ENCODE measurements around the gene FRS2. TPM values are rescaled to one million over a fixed set of nuclear protein-coding genes. Genes with fewer than 3 reads are reported as not detected.

Gene FRS2
- total and polyA plus RNA-seq, 10 of the 15 experiments (the other 5 are each of a cell fraction or from before 2014, with no cell fraction given): 1.1 to 13.1 (median 5.9) TPM

DNA sequence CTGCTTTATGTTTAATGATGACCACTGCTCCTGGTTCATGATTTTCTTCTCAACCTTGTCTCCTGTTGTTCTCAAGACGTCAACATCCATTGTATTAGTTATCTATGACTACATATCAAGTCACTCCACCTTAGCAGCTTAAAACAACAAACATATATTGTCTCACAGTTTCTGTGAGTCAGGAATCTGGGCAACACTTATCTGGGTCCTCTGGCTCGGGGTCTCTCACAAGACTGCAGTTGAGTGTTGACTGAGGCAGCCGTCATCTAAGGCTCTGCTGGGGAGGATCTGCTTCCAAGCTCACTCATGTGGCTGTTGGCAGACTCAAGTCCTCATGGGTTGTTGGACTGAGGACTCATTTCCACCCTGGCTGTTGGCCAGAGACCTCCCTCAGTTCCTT is 27.3 kb upstream of the FRS2 start (continued):
- TF ChIP-seq, protein P1, sequence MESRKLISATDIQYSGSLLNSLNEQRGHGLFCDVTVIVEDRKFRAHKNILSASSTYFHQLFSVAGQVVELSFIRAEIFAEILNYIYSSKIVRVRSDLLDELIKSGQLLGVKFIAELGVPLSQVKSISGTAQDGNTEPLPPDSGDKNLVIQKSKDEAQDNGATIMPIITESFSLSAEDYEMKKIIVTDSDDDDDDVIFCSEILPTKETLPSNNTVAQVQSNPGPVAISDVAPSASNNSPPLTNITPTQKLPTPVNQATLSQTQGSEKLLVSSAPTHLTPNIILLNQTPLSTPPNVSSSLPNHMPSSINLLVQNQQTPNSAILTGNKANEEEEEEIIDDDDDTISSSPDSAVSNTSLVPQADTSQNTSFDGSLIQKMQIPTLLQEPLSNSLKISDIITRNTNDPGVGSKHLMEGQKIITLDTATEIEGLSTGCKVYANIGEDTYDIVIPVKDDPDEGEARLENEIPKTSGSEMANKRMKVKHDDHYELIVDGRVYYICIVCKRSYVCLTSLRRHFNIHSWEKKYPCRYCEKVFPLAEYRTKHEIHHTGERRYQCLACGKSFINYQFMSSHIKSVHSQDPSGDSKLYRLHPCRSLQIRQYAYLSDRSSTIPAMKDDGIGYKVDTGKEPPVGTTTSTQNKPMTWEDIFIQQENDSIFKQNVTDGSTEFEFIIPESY (IDR thresholded peaks at IDR 0.05): no peak
- no peak for TF ChIP-seq SREBF1 (IDR thresholded peaks at IDR 0.05; ENCODE audit: low read length)
- no peak for TF ChIP-seq NFIC (IDR thresholded peaks at IDR 0.05; ENCODE audit: low read depth, low read length)
- TF ChIP-seq, protein P2, sequence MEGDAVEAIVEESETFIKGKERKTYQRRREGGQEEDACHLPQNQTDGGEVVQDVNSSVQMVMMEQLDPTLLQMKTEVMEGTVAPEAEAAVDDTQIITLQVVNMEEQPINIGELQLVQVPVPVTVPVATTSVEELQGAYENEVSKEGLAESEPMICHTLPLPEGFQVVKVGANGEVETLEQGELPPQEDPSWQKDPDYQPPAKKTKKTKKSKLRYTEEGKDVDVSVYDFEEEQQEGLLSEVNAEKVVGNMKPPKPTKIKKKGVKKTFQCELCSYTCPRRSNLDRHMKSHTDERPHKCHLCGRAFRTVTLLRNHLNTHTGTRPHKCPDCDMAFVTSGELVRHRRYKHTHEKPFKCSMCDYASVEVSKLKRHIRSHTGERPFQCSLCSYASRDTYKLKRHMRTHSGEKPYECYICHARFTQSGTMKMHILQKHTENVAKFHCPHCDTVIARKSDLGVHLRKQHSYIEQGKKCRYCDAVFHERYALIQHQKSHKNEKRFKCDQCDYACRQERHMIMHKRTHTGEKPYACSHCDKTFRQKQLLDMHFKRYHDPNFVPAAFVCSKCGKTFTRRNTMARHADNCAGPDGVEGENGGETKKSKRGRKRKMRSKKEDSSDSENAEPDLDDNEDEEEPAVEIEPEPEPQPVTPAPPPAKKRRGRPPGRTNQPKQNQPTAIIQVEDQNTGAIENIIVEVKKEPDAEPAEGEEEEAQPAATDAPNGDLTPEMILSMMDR (IDR thresholded peaks at IDR 0.05 in 2 of 3, conservative IDR thresholded peaks at IDR 0.05 in 1 of 3; ENCODE audit: control insufficient read depth in 2 of 3, extremely low read depth in 1 of 3, insufficient read depth in 1 of 3, low read depth in 3 of 3, low read length in 3 of 3): no peak
- no peak for TF ChIP-seq NR2F1 (conservative IDR thresholded peaks at IDR 0.05)

DNA sequence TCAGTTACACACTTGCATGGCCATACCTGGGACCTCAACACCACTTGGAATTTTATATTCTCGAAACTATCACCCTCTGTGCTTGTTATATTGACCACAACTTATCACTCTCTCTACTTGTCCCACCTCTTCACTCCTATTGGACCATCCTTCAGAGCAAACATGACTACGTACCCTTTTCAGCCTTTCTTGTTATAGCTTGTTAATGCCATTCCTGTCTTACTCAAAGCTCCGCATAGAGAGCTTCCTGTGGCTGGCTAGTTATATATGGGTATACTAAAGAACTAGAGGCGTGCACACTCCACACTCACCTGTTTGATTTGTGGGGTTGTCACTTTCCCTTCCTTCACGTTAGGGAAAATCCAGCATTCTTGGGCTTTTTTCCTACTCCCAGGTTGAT is 26.3 kb upstream of the FRS2 start:
- BruUV-seq (replicated peaks): no TSS peak
- Histone ChIP-seq H3K9ac (ENCODE audit: control insufficient read depth, insufficient read depth, low read length) (no peak overlapping the region), H3K27ac (ENCODE audit: control insufficient read depth, insufficient read depth) (no peak overlapping the region), H3K4me2 (ENCODE audit: control insufficient read depth, insufficient read depth) (no peak overlapping the region), H3K9me3 (replicated peaks; ENCODE audit: control insufficient read depth, insufficient read depth, low read length) (no peaks in the 10 kb centered on the region), H3K27me3 (replicated peaks in 1 of 2; ENCODE audit: control insufficient read depth in 2 of 2, insufficient read depth in 2 of 2, low read length in 1 of 2) (no peaks in the 10 kb centered on the region), H3K4me1 (ENCODE audit: control insufficient read depth, insufficient read depth, low read length) (no peaks in the 10 kb centered on the region), H3K36me3 (ENCODE audit: control insufficient read depth in 2 of 2, insufficient read depth in 2 of 2, low read length in 1 of 2) (no peaks in the 10 kb centered on the region), H3K79me2 (ENCODE audit: control insufficient read depth, insufficient read depth, low read length) (no peaks in the 10 kb centered on the region), H4K20me1 (ENCODE audit: control insufficient read depth, insufficient read depth) (no peaks in the 10 kb centered on the region), H2AFZ (ENCODE audit: control insufficient read depth, low read depth, low read length) (no peak overlapping the region), H3K4me3 (no peak overlapping the region)
- POLR2A ChIA-PET: no interaction called here
- ATAC-seq: no peak
- no peak for FAIRE-seq
- SMC1A ChIA-PET (ENCODE audit: uncharacterized antibody, unreplicated experiment): no interaction called here
- no peak for DNase-seq (ENCODE audit: low read depth, low spot score)
- CTCF ChIA-PET: no interaction called here
- in situ Hi-C loops (cut with MboI): no loop called here
- RAD21 ChIA-PET (ENCODE audit: unreplicated experiment): no interaction called here
- TF ChIP-seq MYC (IDR thresholded peaks at IDR 0.05; ENCODE audit: insufficient read depth, insufficient read length, insufficient replicate concordance, low read length, severe bottlenecking): no peak
- TF ChIP-seq IKZF2 (IDR thresholded peaks at IDR 0.05): no peak
- no peak for TF ChIP-seq IRF4 (IDR thresholded peaks at IDR 0.05; ENCODE audit: low read depth, low read length)
- TF ChIP-seq STAT1 (conservative IDR thresholded peaks at IDR 0.05): no peak
- no peak for TF ChIP-seq TCF3 (IDR thresholded peaks at IDR 0.05; ENCODE audit: borderline replicate concordance, insufficient read depth, low read depth, low read length)
- TF ChIP-seq, protein P3, sequence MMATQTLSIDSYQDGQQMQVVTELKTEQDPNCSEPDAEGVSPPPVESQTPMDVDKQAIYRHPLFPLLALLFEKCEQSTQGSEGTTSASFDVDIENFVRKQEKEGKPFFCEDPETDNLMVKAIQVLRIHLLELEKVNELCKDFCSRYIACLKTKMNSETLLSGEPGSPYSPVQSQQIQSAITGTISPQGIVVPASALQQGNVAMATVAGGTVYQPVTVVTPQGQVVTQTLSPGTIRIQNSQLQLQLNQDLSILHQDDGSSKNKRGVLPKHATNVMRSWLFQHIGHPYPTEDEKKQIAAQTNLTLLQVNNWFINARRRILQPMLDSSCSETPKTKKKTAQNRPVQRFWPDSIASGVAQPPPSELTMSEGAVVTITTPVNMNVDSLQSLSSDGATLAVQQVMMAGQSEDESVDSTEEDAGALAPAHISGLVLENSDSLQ (IDR thresholded peaks at IDR 0.05): no peak
- 36% methylated on average over 5 of the region's 5 CpGs for WGBS (ENCODE audit: insufficient coverage, insufficient replicate concordance, low lambda C conversion rate, missing lambda C conversion rate)
- intact Hi-C loops (cut with micrococcal nuclease; ENCODE audit: unreplicated experiment): no loop called here

All from GM12878 (cell line).